Keratinocyte (primary cell): ENCODE data around the gene MACROH2A1. TPM values are rescaled to one million over a fixed set of nuclear protein-coding genes. Genes with fewer than 3 reads are reported as not detected.

ENCODE experiments used
- DNase-seq: peaks from one replicate; pipeline ENCODE4 v3.0.0-alpha.2; 2011; ENCODE audit warnings: low read depth, missing footprints, low spot score
- FAIRE-seq: peaks from 2 replicates; lab custom pipeline; 2011; peaks lifted over from hg19 to GRCh38; lab: Jason Lieb, UNC
- H2AFZ ChIP-seq: 2 replicates; pipeline ENCODE4 v1.6.0; 2012; ENCODE audit warnings: low read length, control low read depth, inconsistent platforms; ENCODE audit not compliant: control insufficient read depth
- H3K27ac ChIP-seq: 2 replicates; pipeline ENCODE4 v1.5.1; 2011; ENCODE audit warnings: low read length; ENCODE audit not compliant: control insufficient read depth, insufficient read depth
- H3K27me3 ChIP-seq: 3 replicates; pipeline ENCODE4 v1.6.0; 2011; ENCODE audit warnings: low read length; ENCODE audit not compliant: control insufficient read depth, insufficient read depth; ENCODE audit errors: extremely low read depth
- H3K36me3 ChIP-seq, 2 experiments: 2 replicates in 1 of 2; 3 replicates in 1 of 2; pipeline ENCODE4 v1.5.1; 2011; ENCODE audit warnings: low read length in 2 of 2, mild to moderate bottlenecking in 1 of 2; ENCODE audit not compliant: control insufficient read depth in 2 of 2, insufficient read depth in 2 of 2; ENCODE audit errors: extremely low read depth in 1 of 2
- H3K4me1 ChIP-seq: 3 replicates; pipeline ENCODE4 v1.5.1; 2011; ENCODE audit warnings: low read length; ENCODE audit not compliant: control insufficient read depth, insufficient read depth; ENCODE audit errors: extremely low read depth
- H3K4me2 ChIP-seq: 3 replicates; pipeline ENCODE4 v1.6.0; 2011; ENCODE audit warnings: low read depth, low read length; ENCODE audit not compliant: control insufficient read depth, insufficient read depth; ENCODE audit errors: extremely low read depth
- H3K4me3 ChIP-seq, 3 experiments: fragments of 200-600 bp in 1 of 3; sonication (generic) in 1 of 3; 2 replicates in 2 of 3; 3 replicates in 1 of 3; pipeline ENCODE4 v1.5.1; 2011 to 2016; ENCODE audit warnings: low read length in 3 of 3, mild to moderate bottlenecking in 3 of 3, control low read depth in 2 of 3, inconsistent platforms in 1 of 3, low read depth in 1 of 3, mixed read lengths in 1 of 3, mixed run types in 1 of 3, moderate library complexity in 1 of 3; ENCODE audit not compliant: control insufficient read depth in 2 of 3, insufficient read depth in 2 of 3; ENCODE audit errors: extremely low read depth in 1 of 3
- H3K79me2 ChIP-seq: 2 replicates; pipeline ENCODE4 v1.6.0; 2012; ENCODE audit warnings: low read length; ENCODE audit not compliant: control insufficient read depth, insufficient read depth
- H3K9ac ChIP-seq: 3 replicates; pipeline ENCODE4 v1.6.0; 2011; ENCODE audit warnings: low read length; ENCODE audit not compliant: control insufficient read depth, insufficient read depth; ENCODE audit errors: extremely low read depth
- H3K9me1 ChIP-seq: 3 replicates; pipeline ENCODE4 v1.6.0; 2011; ENCODE audit warnings: low read length; ENCODE audit not compliant: control insufficient read depth, insufficient read depth; ENCODE audit errors: extremely low read depth
- H3K9me3 ChIP-seq: 2 replicates; pipeline ENCODE4 v1.5.1; 2012; ENCODE audit warnings: low read depth, low read length; ENCODE audit not compliant: control insufficient read depth
- H4K20me1 ChIP-seq: 3 replicates; pipeline ENCODE4 v1.6.0; 2011; ENCODE audit warnings: low read length; ENCODE audit not compliant: control insufficient read depth, insufficient read depth; ENCODE audit errors: extremely low read depth
- CTCF ChIP-seq, 3 experiments: IDR thresholded peaks in 1 of 3; conservative IDR thresholded peaks in 1 of 3; optimal IDR thresholded peaks in 1 of 3; 2 replicates in 2 of 3; 3 replicates in 1 of 3; pipeline versions ENCODE3 to v1.5.1; 2011; ENCODE audit warnings: low read length in 3 of 3, mild to moderate bottlenecking in 3 of 3, moderate library complexity in 2 of 3, control low read depth in 1 of 3, inconsistent platforms in 1 of 3; ENCODE audit not compliant: insufficient read depth in 2 of 3; ENCODE audit errors: extremely low read depth in 1 of 3
- EZH2 ChIP-seq: IDR thresholded peaks from one replicate; pipeline ENCODE4 v1.6.1; 2012; ENCODE audit warnings: inconsistent platforms, mild to moderate bottlenecking, low read length, moderate library complexity
- dilution Hi-C: fragments of 300-500 bp; cut with MboI; formaldehyde crosslinking; loops from one replicate; pipeline ENCODE4 v1.7.0; 2020; ENCODE audit warnings: low sequenced_read_pairs; ENCODE audit not compliant: extremely low pct_ligation_motif_present
- polyA plus RNA-seq, 5 experiments: library from polyadenylated mRNA; depleted of rRNA in 3 of 5; stranded (reverse) in 3 of 5; stranded (forward) in 1 of 5; unstranded in 1 of 5; fragments of >200 nt; gene quantifications; 1 replicate in 1 of 5; 2 replicates in 3 of 5; 3 replicates in 1 of 5; pipeline versions ENCODE4 v1.2.1 to v1.2.3, GENCODE V29; 2011 to 2012; ENCODE audit warnings: missing spikeins in 2 of 5, low read depth in 1 of 5, low replicate concordance in 1 of 5

MACROH2A1 gene
- polyA plus RNA-seq, 1 donor (not counting 4 experiments of a cell fraction or from before 2014, with no cell fraction given), result 208 TPM

GRCh38 chr5:135339189-135339588, 59.8 kb downstream of the MACROH2A1 start:
- H3K27me3 ChIP-seq, result no peaks in the 10 kb centered on the region
- no peaks in the 10 kb centered on the region for H4K20me1 ChIP-seq
- no peaks in the 10 kb centered on the region for H3K79me2 ChIP-seq
- H3K9ac ChIP-seq, result no peak overlapping the region
- dilution Hi-C loops, result no loop called here
- no peak overlapping the region for H3K4me2 ChIP-seq
- peaks cover 11% of the 10 kb centered on the region for H3K4me1 ChIP-seq
- H3K4me3 ChIP-seq, result no peak overlapping the region
- H3K9me1 ChIP-seq, result no peaks in the 10 kb centered on the region
- no peaks in the 10 kb centered on the region for H3K9me3 ChIP-seq
- FAIRE-seq (no peak), DNase-seq (no peak)
- no peak overlapping the region for H3K27ac ChIP-seq
- no peak overlapping the region for H2AFZ ChIP-seq
- TF ChIP-seq EZH2 (no peak), CTCF (optimal IDR thresholded peaks at IDR 0.05 in 1 of 3, IDR thresholded peaks at IDR 0.05 in 1 of 3, conservative IDR thresholded peaks at IDR 0.05 in 1 of 3; ENCODE audit: extremely low read depth in 1 of 3, insufficient read depth in 2 of 3, low read length in 3 of 3) (no peak)
- H3K36me3 ChIP-seq, result peaks cover 50 to 62% of the 10 kb centered on the region in 2 experiments

- Histone ChIP-seq H2AFZ (no peak overlapping the region), H3K9me1 (no peaks in the 10 kb centered on the region), H3K36me3 (peaks cover 44 to 47% of the 10 kb centered on the region in 2 experiments), H3K27me3 (no peaks in the 10 kb centered on the region), H3K79me2 (no peaks in the 10 kb centered on the region), H3K9me3 (no peaks in the 10 kb centered on the region), H3K4me3 (no peak overlapping the region), H3K4me2 (no peak overlapping the region), H4K20me1 (no peaks in the 10 kb centered on the region), H3K4me1 (peaks cover 6% of the 10 kb centered on the region), H3K27ac (no peak overlapping the region), H3K9ac (no peak overlapping the region)
- dilution Hi-C loops, result no loop called here
- FAIRE-seq (peak; percentile 20), DNase-seq (no peak)
- TF ChIP-seq CTCF (optimal IDR thresholded peaks at IDR 0.05 in 1 of 3, IDR thresholded peaks at IDR 0.05 in 1 of 3, conservative IDR thresholded peaks at IDR 0.05 in 1 of 3; ENCODE audit: extremely low read depth in 1 of 3, insufficient read depth in 2 of 3, low read length in 3 of 3), result no peak
- no peak for TF ChIP-seq EZH2
Measured at GRCh38 chr5:135337064-135337463, 62.0 kb downstream of the MACROH2A1 start.
